NB4 (cell line): Measurements from ENCODE around the gene TRAPPC6A.

Experiments
- CTCF ChIP-seq: IDR thresholded peaks from one replicate; pipeline ENCODE4 v1.5.1; 2012; ENCODE audit warnings: low read depth, low read length
- POLR2A ChIP-seq: IDR thresholded peaks from 2 replicates; pipeline ENCODE4 v1.6.1; 2011; ENCODE audit warnings: mild to moderate bottlenecking; ENCODE audit not compliant: insufficient read length; ENCODE audit errors: extremely low read depth

GRCh38 chr19:45164577-45165335 lies 13.3 kb downstream of the TRAPPC6A start:
- no peak for TF ChIP-seq CTCF
- TF ChIP-seq POLR2A, result no peak
